Stimulated activated naive CD4-positive, alpha-beta T cell (primary cell): ENCODE data around the gene CEBPA.
"Not testable (repeated sequence)": the region's sequence is repeated elsewhere in the genome, so short reads cannot be mapped to it uniquely, and the experiment has no call there.

ENCODE experiments used
- DNase-seq, 6 experiments: peaks; one replicate each; lab custom pipeline; 2025; lab: John Stamatoyannopoulos, UW

CEBPA gene

DNA sequence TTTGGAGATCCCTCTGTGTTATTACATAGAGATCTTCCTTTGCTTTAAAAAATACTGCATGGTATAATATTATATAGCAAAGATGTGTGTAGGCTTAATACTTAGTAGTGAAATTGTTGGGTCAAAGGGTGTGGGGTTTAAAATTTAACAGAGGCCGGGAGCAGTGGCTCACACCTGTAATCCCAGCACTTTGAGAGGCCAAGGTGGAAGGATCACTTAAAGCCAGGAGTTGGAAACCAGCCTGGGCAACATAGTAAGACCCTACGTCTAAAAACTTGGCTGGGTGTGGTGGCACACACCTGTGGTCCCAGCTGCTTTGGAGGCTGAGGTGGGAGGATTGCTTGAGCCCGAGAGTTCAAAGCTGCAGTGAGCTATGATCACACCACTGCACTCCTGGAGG is 22.3 kb upstream of the CEBPA start:
- no peak for DNase-seq

DNA sequence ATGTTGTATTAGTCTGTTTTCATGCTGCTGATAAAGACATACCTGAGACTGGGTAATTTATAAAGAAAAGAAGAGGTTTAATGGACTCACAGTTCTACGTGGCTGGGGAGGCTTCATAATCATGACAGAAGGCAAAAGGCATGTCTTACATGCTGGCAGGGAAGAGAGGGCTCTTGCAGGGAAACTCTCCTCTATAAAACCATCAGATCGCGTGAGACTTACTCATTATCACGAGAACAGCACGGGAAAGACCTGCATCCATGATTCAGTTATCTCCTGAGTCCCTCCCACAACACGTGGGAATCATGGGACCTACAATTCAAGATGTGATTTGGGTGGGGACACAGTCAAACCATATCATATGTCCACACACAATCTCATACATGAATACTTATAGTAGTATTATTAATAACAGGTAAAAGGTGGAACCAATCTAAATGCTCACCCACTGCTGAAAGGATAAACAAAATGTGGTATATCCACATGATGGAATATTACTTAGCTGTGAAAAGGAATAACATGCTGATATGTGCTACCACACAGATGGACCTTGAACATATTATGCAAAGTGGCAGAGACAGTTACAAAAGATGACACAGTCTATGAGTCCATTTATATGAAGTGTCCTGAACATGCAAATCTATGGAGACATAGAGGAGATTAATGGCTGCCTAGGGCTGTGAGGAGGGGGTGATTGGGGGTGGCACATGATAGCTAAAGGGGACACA is 20.9 kb upstream of the CEBPA start:
- no peak for DNase-seq

DNA sequence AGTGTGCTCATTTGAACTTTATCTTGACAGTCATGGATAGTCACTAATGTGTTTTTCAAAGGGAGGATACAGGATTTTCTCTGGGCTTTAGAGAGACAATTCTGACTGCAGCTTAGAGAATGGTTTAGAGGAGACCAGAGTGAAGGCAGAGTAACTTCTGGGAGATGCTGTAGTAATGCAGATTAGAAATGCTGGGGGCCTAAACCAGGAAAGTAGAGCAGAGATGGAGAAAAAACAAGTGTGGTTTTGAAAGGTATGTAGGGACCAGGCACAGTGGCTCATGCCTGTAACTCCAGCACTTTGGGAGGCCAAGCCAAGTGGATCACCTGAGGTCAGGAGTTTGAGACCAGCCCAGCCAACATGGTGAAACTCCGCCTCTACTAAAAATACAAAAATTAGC is 18.3 kb upstream of the CEBPA start:
- DNase-seq, result no peak

DNA sequence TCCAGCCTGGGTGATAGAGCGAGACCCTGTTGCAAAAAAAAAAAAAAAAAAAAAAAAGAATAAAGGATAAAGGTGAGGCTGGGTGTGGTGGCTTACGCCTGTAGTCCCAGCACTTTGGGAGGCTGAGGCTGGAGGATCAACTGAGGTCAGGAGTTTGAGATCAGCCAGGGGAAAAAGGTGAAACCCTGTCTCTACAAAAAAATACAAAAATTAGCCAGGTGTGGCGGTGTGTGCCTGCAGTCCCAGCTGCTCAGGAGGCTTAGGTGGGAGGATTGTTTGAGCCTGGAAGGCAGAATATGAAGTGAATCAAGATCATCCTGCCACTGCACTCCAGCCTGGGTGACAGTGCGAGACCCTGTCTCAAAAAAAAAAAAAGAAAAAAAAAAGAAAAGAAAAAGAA is 15.7 kb upstream of the CEBPA start:
- not testable (repeated sequence) for DNase-seq

DNA sequence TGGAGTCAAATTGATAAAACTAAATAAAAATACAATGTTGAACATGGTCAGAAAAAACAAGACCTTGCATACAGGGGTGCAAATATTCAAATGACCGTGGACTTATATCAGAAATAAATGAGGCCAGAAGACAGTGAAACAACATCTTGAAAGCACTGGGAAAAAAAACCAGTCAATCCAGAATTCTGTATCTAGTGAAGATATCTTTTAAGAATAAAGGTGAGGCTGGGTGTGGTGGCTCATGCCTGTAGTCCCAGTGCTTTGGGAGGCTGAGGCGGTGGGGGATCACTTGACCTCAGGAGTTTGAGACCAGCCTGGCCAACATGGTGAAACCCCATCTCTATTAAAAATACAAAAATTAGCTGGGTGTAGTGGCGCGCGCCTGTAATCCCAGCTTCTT is 15.2 kb upstream of the CEBPA start:
- DNase-seq, result no peak

DNA sequence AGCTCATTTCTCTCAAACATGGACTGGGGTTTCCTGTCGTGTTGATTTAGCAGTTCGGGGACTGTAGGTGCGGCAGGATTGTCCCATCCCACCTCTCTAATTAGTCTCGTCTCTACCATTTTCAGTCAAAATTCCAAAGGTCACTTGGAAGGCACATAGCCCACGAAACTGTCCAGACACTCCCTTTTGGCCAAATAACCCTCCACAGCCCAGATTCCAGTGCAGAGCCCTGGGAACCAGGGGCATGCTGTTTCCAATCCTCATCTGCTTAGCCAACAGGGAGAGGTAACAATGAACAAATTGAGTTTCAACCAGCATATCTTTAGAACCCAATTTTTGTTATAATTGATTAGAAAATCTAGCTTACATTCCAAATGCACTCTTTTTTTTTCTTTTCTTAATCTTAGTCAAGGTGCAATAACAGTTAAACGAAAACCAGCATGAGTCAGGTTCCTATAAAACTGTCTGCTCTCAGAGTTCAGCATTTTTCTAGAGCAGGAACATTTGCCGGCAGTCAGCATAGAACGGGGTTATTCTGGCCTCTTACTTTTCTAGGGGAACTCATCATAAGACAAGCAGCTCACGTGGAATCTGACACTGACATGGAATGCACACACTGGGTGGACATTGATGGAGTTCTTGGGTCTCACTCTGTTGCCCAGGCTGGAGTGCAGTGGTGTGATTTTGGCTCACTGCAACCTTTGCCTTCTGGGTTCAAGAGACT is 14.4 kb upstream of the CEBPA start:
- DNase-seq, result no peak

DNA sequence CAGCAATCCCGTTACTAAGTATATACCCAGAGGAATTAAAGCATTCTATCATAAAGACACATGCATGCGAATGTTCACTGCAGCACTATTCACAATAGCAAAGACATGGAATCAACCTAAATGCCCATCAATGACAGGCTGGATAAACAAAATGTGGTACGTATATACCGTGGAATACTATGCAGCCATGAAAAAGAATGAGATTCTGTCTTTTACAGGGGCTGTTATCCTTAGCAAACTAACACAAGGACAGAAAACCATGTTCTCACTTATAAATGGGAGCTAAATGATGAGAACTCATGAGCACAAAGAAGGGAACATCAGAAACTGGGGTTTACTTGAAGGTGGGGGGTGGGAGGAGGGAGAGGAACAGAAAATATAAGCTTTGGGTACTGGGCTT is 10.5 kb upstream of the CEBPA start:
- DNase-seq, result not testable (repeated sequence)

DNA sequence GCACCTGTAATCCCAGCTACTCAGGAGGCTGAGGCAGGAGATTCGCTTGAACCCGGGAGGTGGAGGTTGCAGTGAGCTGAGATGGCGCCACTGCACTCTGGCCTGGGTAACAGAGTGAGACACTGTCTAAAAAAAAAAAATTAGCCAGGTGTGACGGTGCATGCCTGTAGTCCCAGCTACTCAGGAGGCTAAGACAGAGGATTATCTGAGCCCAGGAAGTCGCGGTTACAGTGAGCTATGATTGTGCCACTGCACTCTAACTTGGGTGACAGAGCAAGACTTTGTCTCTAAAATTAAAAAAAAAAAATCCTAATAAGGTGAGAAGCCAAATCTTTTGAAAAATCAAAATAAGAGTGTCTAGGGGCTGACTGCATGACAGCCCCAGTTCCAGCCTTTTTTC is 9.7 kb upstream of the CEBPA start:
- DNase-seq, result no peak

DNA sequence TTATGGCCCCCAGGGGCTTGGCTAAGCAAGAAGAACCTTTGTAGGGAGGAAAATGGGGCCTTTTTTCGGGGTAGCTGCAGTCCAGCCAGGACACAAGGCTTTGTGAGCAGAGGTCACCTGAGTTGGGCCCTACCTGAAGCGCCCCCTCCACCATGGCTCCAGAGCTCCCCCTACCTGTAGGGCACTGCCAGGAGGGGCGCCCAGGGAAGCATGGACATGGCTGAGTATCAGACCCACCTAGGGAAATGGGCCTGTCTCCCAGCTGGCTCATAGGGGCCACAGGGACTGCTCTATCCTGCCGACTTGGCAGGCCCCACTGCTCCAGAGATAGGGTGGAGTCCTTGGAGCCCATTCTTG is 9.0 kb upstream of the CEBPA start:
- DNase-seq, result no peak

DNA sequence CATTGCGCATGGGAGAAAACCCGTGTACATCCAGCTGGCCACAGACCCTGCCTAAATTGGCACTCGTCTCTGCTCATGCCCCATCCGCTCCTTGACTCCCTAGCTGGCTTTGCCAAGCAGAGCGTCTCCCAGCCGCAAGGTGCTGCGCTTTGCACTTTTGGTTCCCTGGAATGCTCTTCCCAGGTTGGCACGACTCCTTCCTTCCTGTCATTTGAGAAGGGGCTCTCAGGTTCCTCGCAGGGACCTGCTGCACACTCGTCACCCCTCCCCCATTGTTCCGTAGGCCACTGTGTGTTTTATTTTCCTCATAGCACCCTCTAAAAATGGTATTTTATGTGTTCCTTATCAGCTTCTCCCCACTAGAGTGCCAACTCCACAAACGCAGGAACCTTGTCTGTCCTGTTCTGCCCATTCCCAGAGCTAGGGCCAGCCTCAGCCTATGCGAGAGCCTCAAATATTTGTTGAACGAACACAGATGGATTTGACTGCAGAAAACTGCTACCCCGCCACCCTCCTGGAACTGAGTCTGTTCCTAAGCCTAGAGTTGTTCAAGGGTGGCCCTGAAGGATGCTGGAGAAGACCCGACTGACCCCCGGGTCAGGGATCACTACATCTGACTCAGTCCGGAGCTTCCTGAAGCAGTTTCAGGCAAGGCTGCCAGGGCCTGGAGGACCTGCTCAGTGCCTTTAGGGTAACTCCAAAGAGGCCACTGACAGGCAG is 8.4 kb upstream of the CEBPA start:
- no peak for DNase-seq

DNA sequence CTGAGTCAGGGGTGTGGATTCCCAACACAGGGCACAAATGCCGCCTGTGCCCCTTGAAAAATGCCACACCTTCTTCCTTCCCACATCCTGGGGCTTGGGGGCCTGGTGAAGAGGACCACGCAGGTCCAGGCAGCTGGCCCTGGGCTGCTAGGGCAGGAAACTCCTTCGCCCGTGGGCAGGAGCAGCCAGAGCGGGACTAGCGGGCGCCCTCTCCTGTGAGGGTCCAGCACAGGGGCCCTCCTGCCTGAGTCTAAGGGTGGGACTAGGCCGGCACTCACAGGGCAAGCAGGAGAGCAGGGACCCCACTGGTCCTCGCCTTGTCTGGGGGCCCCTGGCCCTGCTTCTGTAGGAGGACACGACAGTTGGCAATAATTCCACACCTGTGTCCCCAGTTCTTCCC is 7.5 kb upstream of the CEBPA start:
- no peak for DNase-seq

DNA sequence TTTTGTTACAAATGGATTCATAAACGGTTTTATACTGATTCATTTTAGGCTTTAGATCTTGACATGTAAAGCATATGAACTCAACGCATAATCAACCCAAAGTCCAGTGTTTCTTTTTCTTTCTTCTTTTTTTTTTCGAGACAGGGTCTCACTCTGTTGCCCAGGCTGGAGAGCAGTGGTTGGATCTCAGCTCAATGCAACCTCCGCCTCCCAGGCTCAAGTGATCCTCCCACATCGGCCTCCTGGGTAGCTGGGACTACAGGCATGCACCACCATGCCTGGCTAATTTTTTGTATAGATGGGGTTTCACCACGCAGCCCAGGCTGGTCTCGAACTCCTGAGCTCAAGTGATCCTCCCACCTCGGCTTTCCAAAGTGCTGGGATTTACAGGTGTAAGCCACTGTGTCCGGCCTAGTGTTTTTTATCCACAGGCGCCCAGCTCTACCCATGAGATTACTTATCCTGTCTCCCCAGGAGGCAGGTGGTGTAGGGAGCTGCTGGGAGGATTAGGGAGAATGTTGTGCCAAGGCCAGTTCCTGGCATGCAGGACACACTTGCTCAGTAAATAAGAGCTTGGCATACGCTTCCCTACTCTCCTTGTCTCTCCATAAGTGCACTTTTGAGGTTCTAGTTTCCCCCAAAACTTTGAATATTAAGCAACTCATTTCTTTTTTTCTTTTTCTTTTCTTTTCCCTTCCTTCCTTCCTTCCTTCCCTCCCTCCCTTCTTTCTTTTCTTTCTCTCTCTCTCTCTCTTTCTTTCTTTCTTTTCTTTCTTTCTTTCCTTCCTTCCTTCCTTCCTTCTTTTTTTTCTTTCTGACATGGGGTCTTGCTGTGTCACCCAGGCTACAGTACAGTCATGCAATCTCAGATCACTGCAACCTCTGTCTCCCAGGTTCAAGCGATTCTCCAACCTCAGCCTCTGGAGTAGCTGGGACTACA is 4.8 kb upstream of the CEBPA start:
- DNase-seq, result no peak

DNA sequence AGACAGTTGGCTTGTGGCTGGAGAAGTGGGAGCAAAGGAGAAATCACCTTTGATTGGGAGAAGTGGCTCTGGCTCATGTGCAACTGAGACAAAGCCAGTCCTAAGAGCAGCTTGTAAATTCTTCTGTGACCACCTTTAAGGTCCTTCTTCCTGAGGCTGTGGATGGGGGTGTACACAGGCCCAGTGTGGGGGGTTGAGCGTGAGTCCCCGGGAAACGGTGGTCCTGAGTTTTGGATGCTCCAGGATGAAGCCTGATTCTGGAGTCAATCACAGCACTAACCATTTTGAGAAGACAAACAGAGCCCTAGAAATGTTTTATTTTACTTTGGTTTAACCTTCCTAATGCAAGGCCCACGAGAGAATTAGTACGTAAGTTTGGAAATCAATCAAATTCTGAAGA is 3.9 kb upstream of the CEBPA start:
- DNase-seq, result no peak

DNA sequence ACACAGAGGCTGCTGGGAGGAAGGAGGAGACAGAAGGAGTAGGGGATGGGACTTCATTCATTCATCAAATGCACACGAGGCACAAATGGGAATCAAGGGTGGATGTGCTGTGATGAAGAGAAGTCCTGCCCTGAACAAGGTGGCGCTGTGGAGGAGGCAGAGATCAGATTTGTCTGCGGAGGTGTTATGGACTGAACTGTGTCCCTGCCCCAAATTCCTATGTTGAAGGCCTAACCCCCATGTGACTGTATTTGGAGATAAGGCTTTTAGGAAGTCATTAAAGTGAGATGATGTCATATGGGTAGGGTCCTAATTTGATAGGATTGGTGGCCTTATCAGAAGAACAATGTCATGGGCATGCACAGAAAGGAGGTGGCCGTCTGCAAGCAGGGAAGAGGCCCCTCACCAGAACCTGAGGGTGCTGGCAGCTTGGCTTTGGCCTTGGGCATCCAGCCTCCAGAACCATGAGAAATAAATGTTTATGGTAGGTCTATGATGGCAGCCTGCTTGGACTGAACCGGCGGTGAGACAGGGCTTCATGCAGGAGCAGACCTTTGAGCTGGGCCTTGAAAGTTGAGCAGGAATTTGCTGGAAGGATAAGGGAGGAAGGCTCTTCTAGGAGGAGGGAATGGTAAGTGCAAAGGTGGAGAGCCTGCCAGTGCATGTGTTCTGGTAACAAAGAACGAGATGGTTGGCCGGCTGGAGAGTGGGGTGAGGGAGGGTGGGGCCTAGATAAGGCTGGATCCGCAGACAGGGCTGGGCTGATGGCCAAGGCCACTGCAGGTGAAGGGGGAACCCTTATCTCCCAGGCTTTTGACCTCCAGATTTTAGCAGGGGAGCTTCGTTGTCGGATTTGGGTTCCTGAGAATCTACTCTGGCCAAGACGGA is 2.7 kb upstream of the CEBPA start:
- DNase-seq, result no peak

DNA sequence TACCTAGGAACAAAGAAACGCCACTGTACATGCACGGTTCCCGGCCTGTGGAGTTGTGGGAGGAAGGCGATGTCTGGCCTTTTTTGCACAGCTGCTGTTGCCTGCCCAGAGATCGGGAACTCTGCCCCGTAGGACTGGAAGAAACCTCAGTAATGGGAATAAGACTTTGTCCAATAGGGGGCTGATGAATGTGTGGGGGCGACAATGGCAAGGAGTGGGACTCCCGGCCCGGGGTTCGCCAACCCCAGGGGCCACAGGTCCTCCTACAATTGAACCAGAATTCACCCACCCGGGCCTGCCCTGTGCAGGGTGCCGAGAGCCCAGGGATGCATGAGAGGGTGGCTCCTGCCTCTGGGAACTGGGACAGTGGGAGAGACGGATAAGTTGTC is 2.0 kb upstream of the CEBPA start:
- no peak for DNase-seq

DNA sequence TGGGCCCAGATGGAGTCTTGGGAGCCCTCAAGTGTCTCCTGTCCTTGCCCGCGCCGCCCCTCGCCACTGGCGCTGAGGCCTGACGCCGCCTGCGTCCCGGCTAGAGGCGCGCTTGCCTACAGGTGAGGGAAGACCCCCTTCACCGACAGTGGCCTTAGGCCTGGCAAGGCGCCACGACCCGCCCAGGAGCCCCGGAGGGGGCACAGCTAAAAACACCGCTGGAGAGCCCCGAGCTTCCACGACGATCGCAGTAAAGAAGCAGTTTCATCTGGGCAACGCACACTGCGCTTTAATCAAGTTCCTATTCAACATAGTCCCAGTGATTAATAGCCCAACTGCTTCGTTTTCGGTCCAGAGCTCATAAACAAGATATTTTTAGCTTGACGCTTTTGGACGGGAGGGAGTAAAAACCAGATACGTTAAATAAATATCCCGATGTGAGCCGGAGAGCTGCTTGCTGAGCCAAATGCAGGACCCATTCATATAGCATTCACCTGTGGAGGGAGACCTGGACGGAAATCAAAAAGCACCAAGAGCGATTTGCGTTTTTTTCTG is 1.5 kb upstream of the CEBPA start:
- no peak for DNase-seq

DNA sequence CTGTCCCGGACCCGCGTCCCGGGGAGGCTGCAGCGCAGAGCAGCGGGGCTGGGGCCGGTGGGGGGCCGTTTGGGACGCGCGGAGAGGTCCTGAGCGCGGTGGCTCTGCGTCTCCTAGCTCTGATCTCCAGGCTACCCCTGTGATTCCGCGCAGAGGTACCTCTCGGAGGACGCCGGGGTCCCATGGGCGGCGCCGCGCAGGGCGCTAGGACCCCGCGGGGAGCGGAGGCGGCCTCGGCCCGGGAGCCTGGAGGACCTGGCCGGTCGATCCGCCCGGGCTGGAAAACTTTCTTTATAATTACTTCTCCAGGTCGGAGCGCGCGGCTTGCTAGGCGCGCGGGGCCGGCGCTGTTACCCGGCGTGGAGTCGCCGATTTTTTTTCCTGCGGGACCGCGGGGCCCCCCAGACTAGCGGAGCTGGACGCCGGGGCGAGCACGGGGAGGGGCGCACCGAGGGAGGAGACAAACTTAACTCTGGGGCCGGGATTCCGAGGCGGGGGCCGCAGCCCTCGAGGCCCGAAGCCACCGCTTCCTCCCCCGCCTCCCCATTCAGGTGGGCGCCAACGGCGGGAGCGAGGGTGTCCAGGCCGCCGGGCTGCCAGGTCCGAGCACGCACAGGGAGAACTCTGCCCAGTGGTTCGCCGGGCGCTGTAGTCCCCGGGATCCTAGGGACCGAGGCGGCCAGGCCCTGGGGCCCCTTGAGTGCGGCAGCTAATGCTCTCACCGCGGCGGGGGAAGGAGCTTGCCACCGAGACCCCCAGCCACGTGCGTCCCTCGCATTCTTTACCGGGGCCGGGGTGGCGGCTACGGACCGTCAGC is 848 bp upstream of the CEBPA start:
- DNase-seq, result no peak

DNA sequence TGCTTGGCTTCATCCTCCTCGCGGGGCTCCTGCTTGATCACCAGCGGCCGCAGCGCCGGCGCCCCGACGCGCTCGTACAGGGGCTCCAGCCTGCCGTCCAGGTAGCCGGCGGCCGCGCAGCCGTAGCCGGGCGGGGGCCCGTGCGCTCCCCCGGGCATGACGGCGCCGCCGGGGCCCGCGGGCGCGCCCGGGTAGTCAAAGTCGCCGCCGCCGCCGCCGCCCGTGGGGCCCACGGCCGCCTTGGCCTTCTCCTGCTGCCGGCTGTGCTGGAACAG is 497 bp downstream of the CEBPA start:
- no peak for DNase-seq

DNA sequence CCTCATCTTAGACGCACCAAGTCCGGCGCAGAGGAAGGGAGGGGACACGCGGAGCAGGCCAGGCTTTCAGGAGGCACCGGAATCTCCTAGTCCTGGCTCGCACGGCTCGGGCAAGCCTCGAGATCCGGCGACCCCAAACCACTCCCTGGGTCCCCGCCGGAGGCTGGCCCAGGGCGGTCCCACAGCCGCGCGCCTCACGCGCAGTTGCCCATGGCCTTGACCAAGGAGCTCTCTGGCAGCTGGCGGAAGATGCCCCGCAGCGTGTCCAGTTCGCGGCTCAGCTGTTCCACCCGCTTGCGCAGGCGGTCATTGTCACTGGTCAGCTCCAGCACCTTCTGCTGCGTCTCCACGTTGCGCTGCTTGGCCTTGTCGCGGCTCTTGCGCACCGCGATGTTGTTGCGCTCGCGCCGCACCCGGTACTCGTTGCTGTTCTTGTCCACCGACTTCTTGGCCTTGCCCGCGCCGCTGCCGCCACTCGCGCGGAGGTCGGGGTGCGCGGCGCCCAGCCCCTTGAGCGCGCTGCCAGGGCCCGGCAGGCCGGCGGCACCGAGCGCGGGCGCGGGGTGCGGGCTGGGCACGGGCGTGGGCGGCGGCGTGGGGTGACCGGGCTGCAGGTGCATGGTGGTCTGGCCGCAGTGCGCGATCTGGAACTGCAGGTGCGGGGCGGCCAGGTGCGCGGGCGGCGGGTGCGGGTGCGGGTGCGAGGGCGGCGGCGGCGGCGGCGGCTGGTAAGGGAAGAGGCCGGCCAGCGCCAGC is 1.0 kb downstream of the CEBPA start:
- no peak for DNase-seq

DNA sequence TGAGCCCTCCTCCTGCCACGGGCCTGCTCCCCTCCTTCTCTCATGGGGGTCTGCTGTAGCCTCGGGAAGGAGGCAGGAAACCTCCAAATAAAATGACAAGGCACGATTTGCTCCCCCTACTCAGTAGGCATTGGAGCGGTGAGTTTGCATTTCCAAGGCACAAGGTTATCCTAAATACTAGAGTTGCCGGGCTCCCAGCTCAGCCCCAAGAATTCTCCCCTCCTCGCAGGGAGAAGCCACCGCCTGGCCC is 1.5 kb downstream of the CEBPA start:
- no peak for DNase-seq
